ENCODE results near the gene PIGB.
A peak's percentile ranks its signal among the peaks of the same experiment; 100 is the strongest.

PIGB gene

DNA sequence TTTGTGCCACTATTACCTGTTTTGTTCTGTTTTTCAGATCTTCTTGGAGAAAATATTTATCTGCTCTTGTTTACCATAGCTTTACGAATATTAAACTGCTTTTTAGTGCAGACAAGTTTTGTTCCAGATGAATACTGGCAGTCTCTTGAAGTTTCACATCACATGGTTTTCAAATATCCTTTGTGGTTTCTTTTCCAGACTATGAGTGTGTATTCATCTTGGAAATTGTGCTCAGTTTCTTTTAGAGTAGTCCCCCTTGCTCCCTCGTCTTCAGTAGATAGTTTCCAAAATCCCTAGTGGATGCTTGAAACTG, 1.2 kb downstream of the PIGB start:
- FAIRE-seq (no peak), DNase-seq (ENCODE audit: insufficient read length) (no peak)
- no peak for TF ChIP-seq TAF1 (IDR thresholded peaks at IDR 0.05; ENCODE audit: borderline replicate concordance, low read depth, low read length)
- TF ChIP-seq POLR2A (IDR thresholded peaks at IDR 0.05; ENCODE audit: low read depth, low read length) = no peak
- TF ChIP-seq POLR2AphosphoS5 (IDR thresholded peaks at IDR 0.05; ENCODE audit: low read depth, low read length) = no peak

DNA sequence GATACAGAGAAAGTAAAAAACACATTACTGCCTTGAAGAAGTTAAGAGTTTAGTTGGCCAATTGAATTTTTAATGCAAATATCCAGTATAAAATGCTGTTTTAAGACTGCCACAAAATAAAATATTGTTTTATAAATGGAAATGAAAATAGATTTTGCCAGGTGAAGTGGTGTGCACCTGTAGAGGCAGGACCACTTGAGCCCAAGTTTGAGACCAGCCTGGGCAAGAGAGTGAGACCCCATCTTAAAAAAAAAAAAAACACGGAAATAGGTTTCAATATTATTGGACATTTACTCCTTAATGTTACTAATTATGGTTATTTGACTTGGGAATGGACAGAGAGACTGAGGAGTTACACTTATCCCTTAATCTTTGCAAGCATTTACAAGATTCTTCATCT, 1.9 kb downstream of the PIGB start:
- no peak for DNase-seq (ENCODE audit: insufficient read length)
- no peak for FAIRE-seq
- no peak for TF ChIP-seq POLR2AphosphoS5 (IDR thresholded peaks at IDR 0.05; ENCODE audit: low read depth, low read length)
- no peak for TF ChIP-seq TAF1 (IDR thresholded peaks at IDR 0.05; ENCODE audit: borderline replicate concordance, low read depth, low read length)
- no peak for TF ChIP-seq POLR2A (IDR thresholded peaks at IDR 0.05; ENCODE audit: low read depth, low read length)

DNA sequence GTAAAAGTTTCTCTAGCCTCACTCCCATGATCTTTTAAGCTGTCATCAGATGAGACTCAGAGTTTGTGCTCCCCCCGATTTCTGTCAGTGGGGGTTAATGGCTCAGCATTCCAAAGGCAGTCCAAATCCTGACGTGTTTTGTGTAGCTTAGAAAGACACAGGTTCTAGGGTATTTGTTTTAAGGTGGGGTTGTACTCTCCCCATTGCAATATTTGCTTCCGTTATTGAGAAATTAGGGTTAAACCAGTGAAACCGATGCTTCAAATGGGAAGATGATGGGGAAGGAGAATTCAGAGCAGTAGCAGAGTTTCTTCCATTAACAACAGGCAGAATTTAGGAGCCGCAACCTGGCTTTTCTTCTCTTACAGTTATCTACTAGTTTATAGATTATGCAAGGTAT, 3.4 kb downstream of the PIGB start:
- TF ChIP-seq TAF1 (IDR thresholded peaks at IDR 0.05; ENCODE audit: borderline replicate concordance, low read depth, low read length) = no peak
- no peak for DNase-seq (ENCODE audit: insufficient read length)
- no peak for FAIRE-seq

DNA sequence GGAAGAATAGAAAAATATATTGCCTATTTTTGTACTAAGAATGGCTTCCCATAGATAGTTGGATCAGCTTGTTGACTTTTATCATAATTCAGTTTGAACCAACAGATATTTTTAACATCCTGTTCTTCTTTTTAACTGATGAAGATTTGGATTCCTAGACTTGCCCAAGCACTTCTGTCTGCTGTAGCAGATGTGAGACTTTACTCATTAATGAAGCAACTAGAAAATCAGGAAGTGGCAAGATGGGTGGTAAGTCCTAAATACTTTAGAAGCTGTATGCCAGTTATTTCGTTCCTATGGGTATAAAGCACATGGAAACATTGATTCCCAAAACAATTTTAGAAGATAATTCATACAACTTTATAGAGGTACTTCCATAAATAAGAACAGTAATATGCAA, 8.4 kb downstream of the PIGB start:
- no peak for DNase-seq (ENCODE audit: insufficient read length)
- FAIRE-seq = no peak
- TF ChIP-seq POLR2A (IDR thresholded peaks at IDR 0.05; ENCODE audit: low read depth, low read length) = no peak
- TF ChIP-seq TAF1 (IDR thresholded peaks at IDR 0.05; ENCODE audit: borderline replicate concordance, low read depth, low read length) = no peak
- TF ChIP-seq POLR2AphosphoS5 (IDR thresholded peaks at IDR 0.05; ENCODE audit: low read depth, low read length) = no peak

DNA sequence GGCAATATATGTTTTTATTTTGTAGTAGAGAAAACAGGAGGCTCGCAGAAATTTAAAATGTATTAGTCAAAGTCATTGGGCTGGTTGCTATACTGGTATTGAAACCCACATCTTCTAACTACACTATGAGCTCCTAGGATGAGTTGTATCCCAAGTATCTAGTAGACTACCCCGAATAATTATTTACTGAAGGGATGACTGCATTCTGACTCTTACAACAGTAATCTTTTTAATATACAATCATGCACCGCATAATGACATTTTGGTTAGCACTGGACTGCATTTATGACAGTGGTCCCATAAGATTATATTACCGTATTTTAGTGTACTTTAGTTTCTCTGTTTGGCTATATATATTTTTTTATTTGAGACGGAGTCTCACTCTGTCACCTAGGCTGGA, 15.3 kb downstream of the PIGB start:
- TF ChIP-seq TAF1 (IDR thresholded peaks at IDR 0.05; ENCODE audit: borderline replicate concordance, low read depth, low read length) (no peak), POLR2AphosphoS5 (IDR thresholded peaks at IDR 0.05; ENCODE audit: low read depth, low read length) (no peak), POLR2A (IDR thresholded peaks at IDR 0.05; ENCODE audit: low read depth, low read length) (no peak)
- no peak for FAIRE-seq
- no peak for DNase-seq (ENCODE audit: insufficient read length)

DNA sequence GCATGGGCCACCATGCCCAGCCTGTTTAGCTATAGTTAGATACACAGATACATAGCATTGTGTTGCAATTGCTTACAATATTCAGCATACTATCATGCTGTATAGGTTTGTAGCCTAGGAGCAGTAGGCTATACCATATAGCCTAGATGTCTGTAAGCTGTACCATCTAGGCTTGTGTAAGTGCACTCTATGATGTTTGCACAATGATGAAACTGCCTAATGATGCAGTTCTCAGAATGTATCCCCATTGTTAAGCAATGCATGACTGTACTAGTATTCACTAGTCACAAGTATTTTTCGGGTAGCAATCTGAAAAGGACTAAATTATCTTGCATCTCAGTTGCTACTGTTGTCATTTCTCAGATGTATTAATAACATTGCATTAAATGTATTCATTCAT, 16.0 kb downstream of the PIGB start:
- peak; percentile 9 for FAIRE-seq
- no peak for TF ChIP-seq TAF1 (IDR thresholded peaks at IDR 0.05; ENCODE audit: borderline replicate concordance, low read depth, low read length)
- TF ChIP-seq POLR2A (IDR thresholded peaks at IDR 0.05; ENCODE audit: low read depth, low read length) = no peak
- TF ChIP-seq POLR2AphosphoS5 (IDR thresholded peaks at IDR 0.05; ENCODE audit: low read depth, low read length) = no peak

DNA sequence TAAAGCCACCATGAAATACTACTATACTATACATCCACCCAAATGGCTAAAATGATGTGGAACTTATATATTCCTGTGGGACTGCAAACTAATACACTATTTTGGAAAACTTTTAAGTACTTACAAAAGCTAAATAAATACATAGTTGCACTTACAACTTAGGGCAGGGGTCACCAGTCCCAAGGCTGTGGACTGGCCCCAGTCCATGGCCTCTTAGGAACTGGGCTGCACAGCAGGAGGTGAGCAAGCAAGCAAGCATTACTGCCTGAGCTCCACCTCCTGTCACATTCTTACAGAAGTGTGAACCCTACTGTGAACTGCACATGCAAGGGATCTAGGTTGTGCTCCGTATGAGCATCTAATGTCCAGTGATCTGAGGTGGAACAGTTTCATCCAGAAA, 18.1 kb downstream of the PIGB start:
- no peak for FAIRE-seq
- TF ChIP-seq POLR2A (IDR thresholded peaks at IDR 0.05; ENCODE audit: low read depth, low read length) (no peak), TAF1 (IDR thresholded peaks at IDR 0.05; ENCODE audit: borderline replicate concordance, low read depth, low read length) (no peak), POLR2AphosphoS5 (IDR thresholded peaks at IDR 0.05; ENCODE audit: low read depth, low read length) (no peak)
- no peak for DNase-seq (ENCODE audit: insufficient read length)

More for the DNA sequence above, 16.0 kb downstream of the PIGB start:
- no peak for DNase-seq (ENCODE audit: insufficient read length)

DNA sequence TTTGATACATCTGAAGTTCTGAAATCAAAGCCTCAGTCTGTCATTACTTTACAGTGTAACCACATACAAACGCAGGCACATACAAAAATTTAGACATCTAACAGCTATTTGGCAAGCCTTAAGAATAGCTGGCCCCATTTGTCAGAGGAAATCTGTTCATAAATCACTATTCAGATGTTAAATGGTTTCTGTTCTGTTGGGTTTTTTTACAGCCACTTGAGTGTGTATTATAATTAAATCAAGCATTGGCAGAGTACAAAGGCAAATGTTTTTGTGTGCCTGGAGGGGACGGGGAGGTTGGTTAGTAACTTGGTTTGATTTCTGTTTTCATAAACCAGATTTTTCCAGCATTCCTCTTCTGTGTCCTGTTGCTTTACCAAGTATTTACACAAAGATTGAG, 24.1 kb downstream of the PIGB start:
- DNase-seq (ENCODE audit: insufficient read length) (no peak), FAIRE-seq (no peak)
- TF ChIP-seq POLR2AphosphoS5 (IDR thresholded peaks at IDR 0.05; ENCODE audit: low read depth, low read length) (no peak), POLR2A (IDR thresholded peaks at IDR 0.05; ENCODE audit: low read depth, low read length) (no peak), TAF1 (IDR thresholded peaks at IDR 0.05; ENCODE audit: borderline replicate concordance, low read depth, low read length) (no peak)

DNA sequence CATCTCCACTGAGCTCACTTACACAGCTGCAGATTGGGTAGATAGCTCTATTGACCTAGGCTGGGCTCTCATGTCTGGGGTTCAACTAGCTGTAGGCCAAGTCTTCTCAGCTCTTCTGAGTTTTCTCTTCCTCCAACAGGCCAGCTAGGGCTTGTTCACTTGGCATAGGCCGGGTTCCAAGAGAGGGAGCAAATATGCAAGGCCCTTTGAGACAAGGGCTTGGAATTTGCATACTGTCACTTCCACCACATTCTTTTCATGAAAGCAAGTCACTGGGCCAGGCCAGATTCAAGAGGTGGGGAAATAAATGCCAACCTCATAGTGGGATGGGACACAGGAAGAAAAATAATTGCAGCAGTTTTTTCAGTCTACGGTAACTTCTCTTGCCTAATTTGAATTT, 25.2 kb downstream of the PIGB start:
- FAIRE-seq = no peak
- TF ChIP-seq POLR2AphosphoS5 (IDR thresholded peaks at IDR 0.05; ENCODE audit: low read depth, low read length) (no peak), POLR2A (IDR thresholded peaks at IDR 0.05; ENCODE audit: low read depth, low read length) (no peak), TAF1 (IDR thresholded peaks at IDR 0.05; ENCODE audit: borderline replicate concordance, low read depth, low read length) (no peak)
- DNase-seq (ENCODE audit: insufficient read length) = no peak

DNA sequence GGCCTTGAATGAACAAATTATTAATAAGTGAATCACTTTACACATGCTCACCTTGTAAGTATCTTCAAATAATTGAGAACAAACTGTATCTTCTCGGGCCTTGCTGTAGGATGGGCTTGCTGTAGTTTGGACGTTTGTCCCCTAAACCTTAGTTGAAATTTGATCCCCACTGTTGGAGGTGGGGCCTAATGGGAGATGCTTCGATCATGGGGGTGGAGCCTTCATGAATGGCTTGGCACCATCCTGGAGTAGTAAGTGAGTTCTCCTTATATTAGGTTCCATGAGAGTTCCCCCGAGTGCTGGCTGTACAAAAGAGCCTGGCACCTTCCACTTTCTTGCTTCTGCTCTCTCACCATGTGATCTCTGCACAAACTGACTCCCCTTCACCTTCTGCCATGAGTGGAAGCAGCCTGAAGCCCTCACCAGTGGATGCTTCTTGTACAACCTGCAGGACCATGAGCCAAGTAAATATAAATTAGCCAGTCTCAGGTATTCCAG, 29.3 kb downstream of the PIGB start:
- no peak for FAIRE-seq
- no peak for DNase-seq (ENCODE audit: insufficient read length)
- no peak for TF ChIP-seq POLR2AphosphoS5 (IDR thresholded peaks at IDR 0.05; ENCODE audit: low read depth, low read length)
- no peak for TF ChIP-seq POLR2A (IDR thresholded peaks at IDR 0.05; ENCODE audit: low read depth, low read length)
- no peak for TF ChIP-seq TAF1 (IDR thresholded peaks at IDR 0.05; ENCODE audit: borderline replicate concordance, low read depth, low read length)

DNA sequence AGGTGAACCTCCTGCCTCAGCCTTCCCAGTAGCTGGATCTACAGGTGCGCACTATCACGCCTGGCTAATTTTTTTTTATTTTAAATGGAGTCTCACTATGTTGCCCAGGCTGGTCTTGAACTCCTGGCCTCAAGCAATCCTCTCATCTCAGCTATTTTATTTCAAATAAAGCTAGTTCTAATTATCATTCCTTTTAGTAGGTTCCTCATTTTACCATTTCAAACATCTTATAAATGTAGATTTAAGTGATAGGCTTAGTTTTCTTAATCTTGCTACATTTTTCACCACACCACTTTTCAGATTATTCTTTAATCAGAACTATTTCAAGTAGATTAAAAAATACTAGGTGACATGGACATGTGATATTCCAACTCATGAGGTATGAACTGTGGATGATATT, 30.3 kb downstream of the PIGB start:
- no peak for TF ChIP-seq POLR2AphosphoS5 (IDR thresholded peaks at IDR 0.05; ENCODE audit: low read depth, low read length)
- no peak for TF ChIP-seq TAF1 (IDR thresholded peaks at IDR 0.05; ENCODE audit: borderline replicate concordance, low read depth, low read length)
- TF ChIP-seq POLR2A (IDR thresholded peaks at IDR 0.05; ENCODE audit: low read depth, low read length) = no peak
- DNase-seq (ENCODE audit: insufficient read length) (no peak), FAIRE-seq (no peak)

DNA sequence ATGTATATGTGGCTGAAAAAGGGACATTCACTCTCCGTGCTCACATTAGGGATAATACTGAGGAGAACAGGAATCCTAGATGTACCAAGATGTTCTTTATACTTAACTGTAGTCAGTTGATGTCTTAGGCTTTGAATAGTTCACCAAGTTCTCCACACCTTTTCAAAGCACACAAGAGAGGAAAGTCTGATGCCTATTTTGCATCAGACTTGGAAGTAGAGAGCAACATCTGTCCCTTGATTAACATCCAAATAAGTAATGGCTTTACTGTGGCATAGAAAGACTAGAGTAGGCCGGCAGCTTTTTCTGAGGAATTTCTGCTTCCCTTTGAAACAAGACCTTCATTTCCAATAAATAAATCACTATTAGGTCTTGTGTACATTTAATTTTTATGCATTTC, 34.0 kb downstream of the PIGB start:
- TF ChIP-seq POLR2AphosphoS5 (IDR thresholded peaks at IDR 0.05; ENCODE audit: low read depth, low read length) = no peak
- FAIRE-seq (no peak), DNase-seq (ENCODE audit: insufficient read length) (no peak)

DNA sequence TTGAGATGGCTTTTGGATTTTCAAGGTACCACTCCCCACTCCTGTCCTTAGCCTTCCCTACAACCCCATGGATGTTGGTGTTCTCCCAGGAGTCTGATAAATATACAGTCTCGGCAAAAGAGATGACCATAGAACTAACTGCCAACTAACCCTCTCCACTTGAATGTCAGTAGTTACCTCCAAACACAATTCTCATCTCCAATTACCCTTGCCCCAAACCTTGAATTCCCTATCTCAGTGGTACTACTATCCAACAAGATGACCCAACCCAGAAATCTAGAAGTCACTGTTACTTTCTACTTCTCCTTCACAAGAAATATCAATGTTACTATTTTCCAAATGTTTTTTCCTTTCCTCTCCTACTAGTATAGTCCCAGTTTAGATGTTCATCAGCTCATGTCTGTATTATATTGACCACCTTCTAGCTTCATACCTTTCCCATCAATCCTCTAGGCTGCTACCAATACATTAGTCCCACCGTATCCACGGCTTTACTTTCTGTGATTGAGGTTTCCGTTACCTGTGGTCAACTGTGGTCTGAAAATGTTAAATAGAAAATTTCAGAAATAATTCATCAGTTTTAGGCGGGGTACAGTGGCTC, 38.1 kb downstream of the PIGB start:
- DNase-seq (ENCODE audit: insufficient read length) (no peak), FAIRE-seq (no peak)
- TF ChIP-seq POLR2AphosphoS5 (IDR thresholded peaks at IDR 0.05; ENCODE audit: low read depth, low read length) (no peak), TAF1 (IDR thresholded peaks at IDR 0.05; ENCODE audit: borderline replicate concordance, low read depth, low read length) (no peak), POLR2A (IDR thresholded peaks at IDR 0.05; ENCODE audit: low read depth, low read length) (no peak)

All from GM12892 (cell line).